NCI-H1105 treated with DMSO at 0.1 percent for 48 hours (cell line): ENCODE data around the gene AMDHD2.
A peak's percentile ranks its signal among the peaks of the same experiment; 100 is the strongest.

Experiments
- DNase-seq: peaks from one replicate; lab custom pipeline; 2025; lab: John Stamatoyannopoulos, UW

The AMDHD2 gene

GRCh38 chr16:2499454-2499853, 20.7 kb upstream of the AMDHD2 start:
- no peak for DNase-seq

GRCh38 chr16:2499890-2500429, 20.2 kb upstream of the AMDHD2 start:
- no peak for DNase-seq

GRCh38 chr16:2500430-2500917, 19.7 kb upstream of the AMDHD2 start:
- no peak for DNase-seq

- peak; percentile 51 for DNase-seq
Measured at GRCh38 chr16:2500918-2501750, 19.0 kb upstream of the AMDHD2 start.

- DNase-seq: no peak
Measured at GRCh38 chr16:2501946-2502895, 17.9 kb upstream of the AMDHD2 start.

GRCh38 chr16:2505695-2506094, 14.5 kb upstream of the AMDHD2 start:
- no peak for DNase-seq

GRCh38 chr16:2507052-2507659, 13.0 kb upstream of the AMDHD2 start:
- no peak for DNase-seq

GRCh38 chr16:2507665-2508064, 12.5 kb upstream of the AMDHD2 start:
- no peak for DNase-seq

GRCh38 chr16:2508722-2509400, 11.3 kb upstream of the AMDHD2 start:
- DNase-seq: no peak

- no peak for DNase-seq
Measured at GRCh38 chr16:2511128-2511800, 8.9 kb upstream of the AMDHD2 start.

- DNase-seq: no peak
Measured at GRCh38 chr16:2511996-2512734, 8.0 kb upstream of the AMDHD2 start.

- DNase-seq: peak; percentile 36
Measured at GRCh38 chr16:2512735-2513404, 7.3 kb upstream of the AMDHD2 start.

- DNase-seq: peak; percentile 69
Measured at GRCh38 chr16:2513405-2514332, 6.5 kb upstream of the AMDHD2 start, which contains the start of gene ATP6V0C. Gene ATP6V0C, plus strand, starts transcription at chr16:2513952. Its CDS starts 152 bp downstream, at chr16:2514104.

- no peak for DNase-seq
Measured at GRCh38 chr16:2514333-2515179, 5.6 kb upstream of the AMDHD2 start.

GRCh38 chr16:2515180-2515851, 4.9 kb upstream of the AMDHD2 start:
- no peak for DNase-seq

- DNase-seq: no peak
Measured at GRCh38 chr16:2516391-2517240, 3.6 kb upstream of the AMDHD2 start.
